NCI-H1105 (cell line): ENCODE measurements around the gene PADI2.

Experiments used
- DNase-seq: peaks from one replicate; lab custom pipeline; 2025; lab: John Stamatoyannopoulos, UW

Gene PADI2

GRCh38 chr1:17018849-17019248 is 100.4 kb downstream of the PADI2 start:
- no peak for DNase-seq

- DNase-seq = no peak
These were observed 101.8 kb downstream of the PADI2 start for GRCh38 chr1:17017435-17017834.
